Activated naive CD8-positive, alpha-beta T cell treated with anti-CD3 and anti-CD28 coated beads, Interleukin-2, amount 50 U/mL, for 16 hours (primary cell): Measurements from ENCODE around the gene RAD51B.
"Not testable (repeated sequence)": the region's sequence is repeated elsewhere in the genome, so short reads cannot be mapped to it uniquely, and the experiment has no call there.

Experiments
- DNase-seq: peaks from one replicate; pipeline ENCODE4 v3.0.0-alpha.2; 2020; ENCODE audit warnings: low read depth, low spot score

RAD51B gene

GRCh38 chr14:68075382-68076029 lies 255.9 kb downstream of the RAD51B start:
- DNase-seq = no peak

- no peak for DNase-seq
These were observed 256.9 kb downstream of the RAD51B start for GRCh38 chr14:68076451-68076850.

GRCh38 chr14:68079941-68080697 lies 260.5 kb downstream of the RAD51B start:
- no peak for DNase-seq

- no peak for DNase-seq
These were observed 261.9 kb downstream of the RAD51B start for GRCh38 chr14:68081489-68081888.

GRCh38 chr14:68082698-68083291 lies 263.2 kb downstream of the RAD51B start:
- DNase-seq = no peak

- DNase-seq = no peak
These were observed 264.7 kb downstream of the RAD51B start for GRCh38 chr14:68084256-68084655.

- DNase-seq = no peak
These were observed 266.2 kb downstream of the RAD51B start for GRCh38 chr14:68085742-68086141.

GRCh38 chr14:68088451-68088854 lies 268.9 kb downstream of the RAD51B start:
- no peak for DNase-seq

- DNase-seq = no peak
These were observed 269.7 kb downstream of the RAD51B start for GRCh38 chr14:68089146-68089731.

GRCh38 chr14:68094158-68094557 lies 274.6 kb downstream of the RAD51B start:
- DNase-seq = no peak

- DNase-seq = no peak
These were observed 275.2 kb downstream of the RAD51B start for GRCh38 chr14:68094752-68095151.

- no peak for DNase-seq
These were observed 278.1 kb downstream of the RAD51B start for GRCh38 chr14:68097727-68098126.

- no peak for DNase-seq
These were observed 279.3 kb downstream of the RAD51B start for GRCh38 chr14:68098834-68099233.

GRCh38 chr14:68099495-68100045 lies 280.0 kb downstream of the RAD51B start:
- DNase-seq = no peak

- not testable (repeated sequence) for DNase-seq
These were observed 282.2 kb downstream of the RAD51B start for GRCh38 chr14:68101715-68102301.

GRCh38 chr14:68103853-68104252 lies 284.3 kb downstream of the RAD51B start:
- DNase-seq = no peak

- DNase-seq = no peak
These were observed 284.9 kb downstream of the RAD51B start for GRCh38 chr14:68104518-68104917.

- DNase-seq = no peak
These were observed 286.2 kb downstream of the RAD51B start for GRCh38 chr14:68105816-68106215.

GRCh38 chr14:68106456-68106855 lies 286.9 kb downstream of the RAD51B start:
- DNase-seq = no peak

GRCh38 chr14:68106905-68107304 lies 287.3 kb downstream of the RAD51B start:
- no peak for DNase-seq

- DNase-seq = no peak
These were observed 289.7 kb downstream of the RAD51B start for GRCh38 chr14:68109132-68109900.
